22Rv1 (cell line): Measurements from ENCODE around the gene TXNRD2.

ENCODE experiments used
- CTCF ChIP-seq: fragments of 450-650 bp; IDR thresholded peaks from 2 replicates; pipeline ENCODE4 v1.5.1; 2017; ENCODE audit warnings: mild to moderate bottlenecking
- ZFX ChIP-seq: fragments of 450-650 bp; IDR thresholded peaks from 2 replicates; pipeline ENCODE4 v1.6.1; 2017; ENCODE audit warnings: antibody characterized with exemption, borderline replicate concordance

- TF ChIP-seq CTCF (no peak), ZFX (no peak)
Measured at GRCh38 chr22:19986410-19987341, 45.1 kb upstream of the TXNRD2 start.
